GM21526 (cell line): ENCODE data around the gene EML1.

ENCODE experiments used
- ATAC-seq: cut with Tn5 transposase; IDR thresholded peaks from one replicate; pipeline ENCODE4 v1.9.1; 2021; ENCODE audit warnings: moderate library complexity; ENCODE audit not compliant: unreplicated experiment, low FRiP score

Gene EML1

GRCh38 chr14:99980299-99980698 is 187.1 kb downstream of the EML1 start:
- no peak for ATAC-seq

DNA sequence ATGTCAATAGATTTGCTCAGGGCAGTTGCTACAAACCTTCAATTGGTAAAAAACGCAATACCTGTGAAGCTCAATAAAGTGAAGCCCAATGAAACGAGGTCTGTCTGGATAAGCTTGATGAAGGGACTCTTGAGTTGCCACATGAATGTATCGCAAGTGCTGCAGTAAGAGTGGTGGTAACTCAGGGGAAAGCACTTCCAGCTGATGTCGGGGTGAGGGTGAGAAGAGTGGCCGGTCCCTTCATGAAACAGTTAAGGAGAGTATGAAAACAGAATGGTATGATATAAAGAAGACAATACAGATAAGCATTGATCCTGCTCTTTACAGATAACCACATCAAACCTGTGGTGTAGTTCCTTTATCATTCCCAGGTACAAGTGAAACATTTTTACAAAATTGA is 188.6 kb downstream of the EML1 start:
- ATAC-seq, result no peak

DNA sequence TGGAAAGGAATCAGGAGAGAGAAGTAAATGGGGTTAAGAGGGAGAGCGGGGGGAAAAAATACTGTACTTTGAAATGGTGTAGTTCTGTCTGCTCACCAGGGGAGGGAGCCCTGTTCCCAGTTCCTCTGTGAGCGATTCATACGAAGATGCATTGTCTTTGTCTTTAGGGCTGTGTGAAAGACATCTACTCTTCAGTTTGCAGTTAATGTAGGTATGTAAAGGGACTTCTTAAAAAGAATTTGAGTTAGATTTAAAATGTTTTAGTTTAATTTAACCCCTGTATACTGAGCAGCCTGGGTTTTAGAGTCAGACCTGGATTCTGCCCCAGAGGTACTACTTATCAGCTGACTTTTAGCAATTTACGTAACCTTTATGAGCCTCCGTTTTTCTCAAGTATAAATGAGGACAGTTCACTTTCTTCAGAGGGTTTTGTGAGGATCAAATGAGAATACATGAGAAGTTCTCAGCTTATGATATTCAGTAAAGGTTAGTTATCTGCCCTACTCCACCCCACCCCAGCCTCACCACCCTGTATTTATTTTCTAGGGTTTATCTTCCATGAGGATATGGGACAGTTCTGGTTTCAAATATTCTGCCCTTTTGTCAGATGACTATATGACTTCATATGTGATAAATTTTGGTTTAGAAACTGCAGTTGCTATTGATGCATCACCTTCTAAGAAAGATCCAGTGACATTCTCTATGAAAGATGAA is 189.5 kb downstream of the EML1 start:
- ATAC-seq, result peak; percentile 75

GRCh38 chr14:99983251-99984015 is 190.2 kb downstream of the EML1 start:
- no peak for ATAC-seq

GRCh38 chr14:99984036-99984435 is 190.8 kb downstream of the EML1 start:
- ATAC-seq, result no peak

DNA sequence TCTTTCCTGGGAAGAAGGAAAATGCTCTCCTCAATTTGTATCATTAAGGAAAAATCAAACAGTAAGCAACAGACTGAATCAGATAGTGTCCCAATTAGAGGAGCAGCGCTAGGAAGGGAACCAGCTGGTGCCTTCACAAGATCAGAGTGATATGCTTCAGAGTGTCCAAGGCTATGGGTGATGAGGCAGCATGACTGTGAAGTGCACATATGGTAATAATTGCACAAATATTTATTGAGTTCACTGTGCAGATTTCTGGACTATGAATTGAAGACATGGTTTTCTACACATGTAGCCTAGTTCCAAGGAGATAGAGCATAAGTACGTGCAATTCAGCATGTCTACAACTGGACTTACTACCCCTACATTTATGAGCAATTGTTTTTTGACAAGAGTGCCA is 193.2 kb downstream of the EML1 start:
- ATAC-seq, result no peak

DNA sequence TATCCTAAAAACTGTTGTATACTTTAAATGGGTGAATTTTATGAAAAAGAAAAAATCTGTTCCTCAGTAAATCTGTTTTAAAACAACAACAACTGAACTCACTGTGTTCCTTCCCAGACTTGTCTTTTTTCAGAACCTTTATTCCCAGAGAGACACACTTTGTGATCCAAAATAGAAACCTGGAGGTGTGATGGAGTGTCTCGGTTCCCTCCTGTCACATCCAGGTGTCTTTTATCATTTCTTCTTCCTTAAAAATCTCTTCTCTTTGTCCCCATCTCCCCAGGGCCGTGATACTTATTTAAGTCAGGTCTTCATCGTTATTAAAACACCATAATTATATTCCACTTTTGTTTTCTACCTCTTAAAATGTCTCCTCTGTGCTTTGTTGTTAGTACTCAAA is 195.8 kb downstream of the EML1 start:
- no peak for ATAC-seq

GRCh38 chr14:99990268-99991170 is 197.3 kb downstream of the EML1 start:
- ATAC-seq, result no peak

DNA sequence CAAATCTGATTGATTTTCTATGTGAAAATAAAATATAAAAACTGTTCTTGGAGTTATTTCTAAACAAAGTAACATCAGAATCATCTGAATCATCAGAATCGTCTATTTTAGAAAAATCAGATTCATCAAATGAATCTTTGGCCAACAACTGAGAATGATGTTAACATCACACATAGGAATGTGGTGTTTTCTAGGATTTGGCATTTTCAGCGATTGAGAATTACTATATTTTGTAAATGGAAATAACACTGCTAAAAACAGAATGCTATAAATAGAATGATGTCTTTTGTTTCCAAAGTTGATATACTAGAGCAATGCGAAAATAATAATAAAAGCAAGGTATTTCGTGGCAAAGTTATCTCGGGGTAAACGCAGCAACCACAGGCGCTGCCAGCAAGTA is 198.1 kb downstream of the EML1 start:
- no peak for ATAC-seq
